T-cell (primary cell): Measurements from ENCODE around the gene PIK3CD. TPM values are rescaled to one million over a fixed set of nuclear protein-coding genes. Genes with fewer than 3 reads are reported as not detected.

Experiments
- ATAC-seq, 4 experiments: fragments of 200-7000 bp in 3 of 4; fragments of 150-1000 bp in 1 of 4; cut with Tn5 transposase; replicated peaks in 1 of 4; 1 replicate in 3 of 4; 2 replicates in 1 of 4; pipeline ENCODE4 v1.10.0; 2021; ENCODE audit warnings: moderate library complexity in 3 of 4, mild to moderate bottlenecking in 2 of 4, moderate number of reproducible peaks in 1 of 4
- CTCF ChIA-PET, 2 donors: fragments of 300-600 bp; sonication (Branson Sonifier 250); formaldehyde crosslinking; loops; one replicate each; lab custom pipeline; 2022; ENCODE audit warnings: antibody characterized with exemption in 2 of 2; lab: Charles Lee
- POLR2A ChIA-PET, 2 donors: fragments of 300-600 bp; sonication (Branson Sonifier 250); formaldehyde crosslinking; loops; one replicate each; lab custom pipeline; 2022; ENCODE audit warnings: antibody characterized with exemption in 2 of 2; lab: Charles Lee
- DNase-seq, 35 experiments: peaks; one replicate each; pipeline versions ENCODE4 v3.0.0 to v3.0.0-alpha.2; 2013 to 2023
- H3K27ac ChIP-seq: one replicate; pipeline ENCODE4 v1.5.1; 2013; ENCODE audit warnings: low read length
- H3K27me3 ChIP-seq, 2 experiments: replicated peaks in 1 of 2; 1 replicate in 1 of 2; 2 replicates in 1 of 2; pipeline versions ENCODE4 v1.6.1 to v1.7.0; 2013; ENCODE audit warnings: low read length in 1 of 2, mixed read lengths in 1 of 2; ENCODE audit not compliant: control insufficient read depth in 2 of 2, insufficient read depth in 2 of 2; ENCODE audit errors: extremely low read depth in 1 of 2
- H3K36me3 ChIP-seq, 2 donors: 1 replicate in 1 of 2; 2 replicates in 1 of 2; pipeline versions ENCODE4 v1.6.1 to v1.7.0; 2013; ENCODE audit warnings: low read length in 1 of 2; ENCODE audit not compliant: control insufficient read depth in 2 of 2, insufficient read depth in 1 of 2; ENCODE audit errors: extremely low read depth in 1 of 2
- H3K4me1 ChIP-seq, 2 experiments: 1 replicate in 1 of 2; 2 replicates in 1 of 2; pipeline versions ENCODE4 v1.6.1 to v1.7.0; 2013; ENCODE audit warnings: low read length in 2 of 2, mixed read lengths in 1 of 2; ENCODE audit not compliant: insufficient read depth in 2 of 2, control insufficient read depth in 1 of 2; ENCODE audit errors: extremely low read depth in 1 of 2
- H3K4me3 ChIP-seq, 2 donors: 1 replicate in 1 of 2; 2 replicates in 1 of 2; pipeline versions ENCODE4 v1.5.1 to v1.7.0; 2013; ENCODE audit warnings: mild to moderate bottlenecking in 2 of 2, low read length in 1 of 2, moderate library complexity in 1 of 2; ENCODE audit not compliant: control insufficient read depth in 1 of 2; ENCODE audit errors: extremely low read depth in 1 of 2
- H3K9me3 ChIP-seq: 2 replicates; pipeline ENCODE4 v1.7.0; 2013
- H3K27ac Mint-ChIP-seq, 2 donors: one replicate each; pipeline ENCODE4 v1.8.0; 2020 to 2021; ENCODE audit warnings: mild to moderate bottlenecking in 2 of 2, mixed read lengths in 2 of 2
- H3K27me3 Mint-ChIP-seq, 2 donors: one replicate each; pipeline ENCODE4 v1.8.0; 2021 to 2022; ENCODE audit warnings: mixed read lengths in 2 of 2
- H3K36me3 Mint-ChIP-seq: one replicate; pipeline ENCODE4 v1.8.0; 2021; ENCODE audit warnings: mixed read lengths
- H3K4me1 Mint-ChIP-seq, 3 donors: one replicate each; pipeline ENCODE4 v1.8.0; 2020 to 2022; ENCODE audit warnings: mixed read lengths in 3 of 3, mild to moderate bottlenecking in 1 of 3
- H3K4me3 Mint-ChIP-seq, 3 donors: one replicate each; pipeline ENCODE4 v1.8.0; 2020 to 2022; ENCODE audit warnings: mild to moderate bottlenecking in 3 of 3, mixed read lengths in 3 of 3, moderate library complexity in 3 of 3
- H3K9me3 Mint-ChIP-seq, 3 donors: one replicate each; pipeline ENCODE4 v1.8.0; 2020 to 2022; ENCODE audit warnings: mixed read lengths in 3 of 3
- WGBS: methylation state at CpG from one replicate; pipeline ENCODE4 v1.1.5; 2013; ENCODE audit warnings: missing lambda C conversion rate; ENCODE audit not compliant: insufficient coverage; 5-methylcytosine and 5-hydroxymethylcytosine counted together
- total RNA-seq, 35 experiments: library from RNA in 6 of 35; stranded (reverse) in 6 of 35; fragments of 120-200 nt in 1 of 35; gene quantifications; one replicate each; pipeline versions ENCODE4 v1.2.1 to v1.2.4 and lab custom pipeline; 2013 to 2026

The PIK3CD gene
- total RNA-seq, 5 donors from 2014 or later (not counting 1 experiment from before 2014, with no cell fraction given) = 246 to 313 (median 280) TPM

DNA sequence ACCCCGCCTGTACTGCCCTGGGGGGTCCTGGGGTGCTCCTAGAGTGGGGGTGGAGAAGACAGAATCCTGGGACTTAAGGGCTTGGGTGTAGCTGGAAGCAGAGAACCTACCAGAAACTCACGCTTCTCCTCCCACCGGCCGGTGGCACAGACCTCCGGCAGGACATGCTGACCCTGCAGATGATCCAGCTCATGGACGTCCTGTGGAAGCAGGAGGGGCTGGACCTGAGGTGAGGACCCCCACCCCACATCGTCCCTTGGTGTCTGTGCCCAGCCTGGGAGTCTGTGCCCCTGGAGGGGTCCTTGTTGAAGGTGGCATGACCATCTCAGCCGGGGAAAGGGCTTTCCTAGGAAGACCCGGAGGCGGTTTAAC lies 70.8 kb downstream of the PIK3CD start:
- Mint-ChIP-seq H3K4me1 (peaks cover 54 to 82% (median 71%) of the 10 kb centered on the region in 3 donors), H3K36me3 (peaks cover 39% of the 10 kb centered on the region), H3K9me3 (no peaks in the 10 kb centered on the region), H3K27ac (peak overlapping the region; percentile 66 to 80), H3K27me3 (no peaks in the 10 kb centered on the region), H3K4me3 (peak overlapping the region in 2 of 3 donors; percentile 28 to 70)
- Histone ChIP-seq H3K4me1 (peaks cover 45 to 98% of the 10 kb centered on the region in 2 experiments), H3K36me3 (peaks cover 40 to 82% of the 10 kb centered on the region in 2 donors), H3K27ac (peak overlapping the region; percentile 75), H3K27me3 (no peaks in the 10 kb centered on the region), H3K9me3 (no peaks in the 10 kb centered on the region), H3K4me3 (no peak overlapping the region)
- CTCF ChIA-PET = interaction anchor here in 1 of 2 donors (0.7 to 1.5 kb wide), 2 partner anchors 29 to 94 kb away, joined by 5 to 7 read pairs; no protein-coding TSS in a partner anchor
- DNase-seq (no peak), ATAC-seq (no peak)
- WGBS = 92% methylated on average over 6 of the region's 10 CpGs
- POLR2A ChIA-PET = interaction anchor here in 1 of 2 donors (0.6 kb wide), 1 partner anchor 185 kb away, joined by 3 read pairs; no protein-coding TSS in a partner anchor

DNA sequence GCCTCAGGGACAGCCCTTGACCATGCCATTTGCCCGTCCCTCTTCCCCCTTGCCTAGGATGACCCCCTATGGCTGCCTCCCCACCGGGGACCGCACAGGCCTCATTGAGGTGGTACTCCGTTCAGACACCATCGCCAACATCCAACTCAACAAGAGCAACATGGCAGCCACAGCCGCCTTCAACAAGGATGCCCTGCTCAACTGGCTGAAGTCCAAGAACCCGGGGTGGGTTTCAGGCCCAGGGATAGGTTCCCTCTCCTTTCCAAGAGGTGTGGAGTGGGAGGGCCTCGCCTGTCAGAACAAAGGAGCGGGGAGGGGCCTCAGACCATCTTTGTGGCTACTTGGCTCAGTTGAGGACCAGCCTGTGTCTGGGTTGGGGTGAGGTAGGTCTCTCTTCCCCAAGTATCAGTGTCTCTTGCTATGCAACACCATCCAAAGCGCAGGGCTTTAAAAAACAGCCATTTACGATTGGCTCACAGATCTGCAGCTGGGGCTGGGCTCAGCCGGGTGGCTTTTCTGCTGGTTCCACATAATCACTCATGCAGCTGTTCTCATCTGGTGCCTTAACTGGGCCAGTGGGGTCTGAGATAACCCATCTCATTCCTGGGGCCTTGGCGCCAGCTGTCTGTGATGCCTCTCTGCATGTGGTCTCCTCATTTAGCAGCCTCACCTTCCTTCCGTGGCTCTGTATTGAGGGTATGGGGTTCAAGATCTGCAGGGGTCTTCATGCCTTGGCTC lies 71.7 kb downstream of the PIK3CD start:
- H3K27me3 Mint-ChIP-seq = no peaks in the 10 kb centered on the region
- Histone ChIP-seq H3K4me1 (peaks cover 50 to 98% of the 10 kb centered on the region in 2 experiments), H3K27me3 (no peaks in the 10 kb centered on the region), H3K27ac (no peak overlapping the region), H3K36me3 (peaks cover 42 to 88% of the 10 kb centered on the region in 2 donors), H3K4me3 (no peak overlapping the region), H3K9me3 (no peaks in the 10 kb centered on the region)
- H3K9me3 Mint-ChIP-seq = no peaks in the 10 kb centered on the region
- WGBS = 99% methylated on average over 7 of the region's 14 CpGs
- POLR2A ChIA-PET = no interaction called here
- peaks cover 36% of the 10 kb centered on the region for H3K36me3 Mint-ChIP-seq
- ATAC-seq (no peak), DNase-seq (no peak)
- CTCF ChIA-PET = no interaction called here
- H3K4me1 Mint-ChIP-seq = peaks cover 54 to 82% (median 71%) of the 10 kb centered on the region in 3 donors
- peak overlapping the region in 1 of 3 donors; percentile 65 for H3K4me3 Mint-ChIP-seq
- peak overlapping the region; percentile 78 to 90 for H3K27ac Mint-ChIP-seq

GRCh38 chr1:9723926-9724325 lies 72.4 kb downstream of the PIK3CD start:
- POLR2A ChIA-PET = no interaction called here

GRCh38 chr1:9724706-9725476 lies 73.4 kb downstream of the PIK3CD start:
- Mint-ChIP-seq H3K36me3 (peaks cover 48% of the 10 kb centered on the region), H3K27me3 (no peaks in the 10 kb centered on the region), H3K9me3 (no peaks in the 10 kb centered on the region), H3K4me3 (peak overlapping the region in 1 of 3 donors; percentile 65), H3K4me1 (peaks cover 67 to 79% (median 71%) of the 10 kb centered on the region in 3 donors), H3K27ac (peak overlapping the region; percentile 84 to 90)
- WGBS = 57% methylated on average over 13 of the region's 24 CpGs
- no peaks in the 10 kb centered on the region for H3K9me3 ChIP-seq
- CTCF ChIA-PET = interaction anchor here (1.0 to 1.1 kb wide), 2 partner anchors 9 to 73 kb away, joined by 3 to 7 read pairs; no protein-coding TSS in a partner anchor
- DNase-seq (peak in 33 of 35 experiments; percentile 41 to 82 (median 64)), ATAC-seq (peak; percentile 34 to 56 (median 46))
- peaks cover 47 to 97% of the 10 kb centered on the region in 2 experiments for H3K4me1 ChIP-seq
- H3K4me3 ChIP-seq = no peak overlapping the region
- peaks cover 37 to 84% of the 10 kb centered on the region in 2 donors for H3K36me3 ChIP-seq
- no peaks in the 10 kb centered on the region for H3K27me3 ChIP-seq
- POLR2A ChIA-PET = interaction anchor here in 1 of 2 donors (0.6 kb wide), 1 partner anchor 57 kb away, joined by 3 read pairs; no protein-coding TSS in a partner anchor
- H3K27ac ChIP-seq = peak overlapping the region; percentile 38

More at GRCh38 chr1:9723926-9724325, 72.4 kb downstream of the PIK3CD start:
- peaks cover 45 to 97% of the 10 kb centered on the region in 2 experiments for H3K4me1 ChIP-seq
- Mint-ChIP-seq H3K9me3 (no peaks in the 10 kb centered on the region), H3K36me3 (peaks cover 43% of the 10 kb centered on the region), H3K4me3 (peak overlapping the region in 1 of 3 donors; percentile 65), H3K4me1 (peaks cover 59 to 82% (median 73%) of the 10 kb centered on the region in 3 donors), H3K27ac (peak overlapping the region; percentile 78 to 90), H3K27me3 (no peaks in the 10 kb centered on the region)
- H3K27me3 ChIP-seq = no peaks in the 10 kb centered on the region
- no peak for ATAC-seq
- H3K27ac ChIP-seq = peak overlapping the region; percentile 38
- 96% methylated on average over 6 of the region's 6 CpGs for WGBS
- CTCF ChIA-PET = interaction anchor here in 1 of 2 donors (0.6 kb wide), 1 partner anchor 67 kb away, joined by 5 read pairs; no protein-coding TSS in a partner anchor
- no peak for DNase-seq
- no peaks in the 10 kb centered on the region for H3K9me3 ChIP-seq
- H3K4me3 ChIP-seq = no peak overlapping the region
- H3K36me3 ChIP-seq = peaks cover 39 to 84% of the 10 kb centered on the region in 2 donors

GRCh38 chr1:9726406-9726805 lies 74.9 kb downstream of the PIK3CD start:
- H3K4me1 Mint-ChIP-seq = peaks cover 73 to 80% (median 74%) of the 10 kb centered on the region in 3 donors
- H3K4me1 ChIP-seq = peaks cover 35 to 97% of the 10 kb centered on the region in 2 experiments
- 100% methylated on average over 1 of the region's 6 CpGs for WGBS
- no peak overlapping the region for H3K27ac ChIP-seq
- CTCF ChIA-PET = interaction anchor here (0.8 to 1.4 kb wide), 2 partner anchors 9 to 71 kb away, joined by 3 read pairs; no protein-coding TSS in a partner anchor
- no peaks in the 10 kb centered on the region for H3K27me3 Mint-ChIP-seq
- ATAC-seq (no peak), DNase-seq (no peak)
- H3K9me3 ChIP-seq = no peaks in the 10 kb centered on the region
- POLR2A ChIA-PET = no interaction called here
- no peaks in the 10 kb centered on the region for H3K27me3 ChIP-seq
- H3K36me3 Mint-ChIP-seq = peaks cover 58% of the 10 kb centered on the region
- H3K27ac Mint-ChIP-seq = peak overlapping the region; percentile 97 to 98
- peak overlapping the region in 1 of 3 donors; percentile 80 for H3K4me3 Mint-ChIP-seq
- H3K9me3 Mint-ChIP-seq = no peaks in the 10 kb centered on the region
- no peak overlapping the region for H3K4me3 ChIP-seq
- H3K36me3 ChIP-seq = peaks cover 41 to 85% of the 10 kb centered on the region in 2 donors
